ENCODE data around the gene YIF1B.
"Not testable (repeated sequence)": the region's sequence is repeated elsewhere in the genome, so short reads cannot be mapped to it uniquely, and the experiment has no call there.

The YIF1B gene

DNA sequence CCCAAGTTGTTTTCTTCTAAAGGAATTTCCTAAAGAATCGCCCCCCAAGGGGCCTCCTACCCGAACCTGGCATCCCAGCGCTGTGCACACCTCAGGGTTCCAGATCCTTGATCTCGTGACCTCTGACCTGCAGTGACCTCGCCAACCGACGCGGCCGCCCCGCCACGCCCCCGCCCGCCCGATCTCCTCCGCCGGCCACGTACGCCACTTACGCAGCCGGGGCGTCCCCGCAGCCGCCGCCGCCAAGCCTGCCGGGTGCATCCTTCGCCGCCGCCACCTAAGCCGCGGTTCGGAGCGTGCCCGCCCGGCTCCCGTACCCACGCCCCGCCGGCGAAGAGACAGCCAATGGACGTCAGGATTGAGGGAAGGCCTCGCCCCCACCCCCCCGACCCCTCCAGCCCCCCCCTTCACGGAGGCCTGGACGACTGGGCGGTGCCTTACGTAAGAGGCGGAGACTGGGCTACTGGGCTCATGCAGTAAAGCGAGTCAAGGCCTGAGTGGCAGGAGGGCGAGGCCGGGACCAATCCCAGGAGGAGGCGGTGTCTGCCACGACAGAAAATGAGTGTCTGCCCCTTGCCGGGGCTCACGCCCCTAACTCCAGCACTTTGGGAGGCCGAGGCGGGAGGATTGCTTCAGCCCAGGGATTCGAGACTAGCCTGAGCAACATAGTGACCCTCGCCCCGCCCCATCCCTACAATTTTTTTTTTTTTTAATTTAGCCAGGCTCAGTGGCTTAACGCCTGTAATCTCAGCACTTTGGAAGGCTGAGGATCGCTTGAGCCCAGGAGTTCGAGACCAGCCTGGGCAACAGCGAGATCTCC lies at the start of gene YIF1B:
Gene YIF1B (minus strand): TSS at position 291 of the 820 bp plus-strand sequence. CDS start 30 bp downstream, at position 261.
- peak; percentile 100 for DNase-seq (ENCODE audit: low spot score)

GRCh38 chr19:38362946-38363688 lies 47.4 kb upstream of the YIF1B start:
- H3K4me3 ChIP-seq; H3K27ac ChIP-seq; DNase-seq (ENCODE audit: low spot score): not testable (repeated sequence)

More for the DNA sequence above, at the start of gene YIF1B:
- Histone ChIP-seq H3K27ac (peak within 1 kb of the TSS; percentile 71 to 90), H3K4me3 (peak within 1 kb of the TSS; percentile 76)
- TF ChIP-seq, protein P1, sequence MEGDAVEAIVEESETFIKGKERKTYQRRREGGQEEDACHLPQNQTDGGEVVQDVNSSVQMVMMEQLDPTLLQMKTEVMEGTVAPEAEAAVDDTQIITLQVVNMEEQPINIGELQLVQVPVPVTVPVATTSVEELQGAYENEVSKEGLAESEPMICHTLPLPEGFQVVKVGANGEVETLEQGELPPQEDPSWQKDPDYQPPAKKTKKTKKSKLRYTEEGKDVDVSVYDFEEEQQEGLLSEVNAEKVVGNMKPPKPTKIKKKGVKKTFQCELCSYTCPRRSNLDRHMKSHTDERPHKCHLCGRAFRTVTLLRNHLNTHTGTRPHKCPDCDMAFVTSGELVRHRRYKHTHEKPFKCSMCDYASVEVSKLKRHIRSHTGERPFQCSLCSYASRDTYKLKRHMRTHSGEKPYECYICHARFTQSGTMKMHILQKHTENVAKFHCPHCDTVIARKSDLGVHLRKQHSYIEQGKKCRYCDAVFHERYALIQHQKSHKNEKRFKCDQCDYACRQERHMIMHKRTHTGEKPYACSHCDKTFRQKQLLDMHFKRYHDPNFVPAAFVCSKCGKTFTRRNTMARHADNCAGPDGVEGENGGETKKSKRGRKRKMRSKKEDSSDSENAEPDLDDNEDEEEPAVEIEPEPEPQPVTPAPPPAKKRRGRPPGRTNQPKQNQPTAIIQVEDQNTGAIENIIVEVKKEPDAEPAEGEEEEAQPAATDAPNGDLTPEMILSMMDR (IDR thresholded peaks at IDR 0.05): no peak

- TF ChIP-seq, protein P1 (IDR thresholded peaks at IDR 0.05): no peak
Observed at GRCh38 chr19:38362076-38362945, 46.6 kb upstream of the YIF1B start.

DNA sequence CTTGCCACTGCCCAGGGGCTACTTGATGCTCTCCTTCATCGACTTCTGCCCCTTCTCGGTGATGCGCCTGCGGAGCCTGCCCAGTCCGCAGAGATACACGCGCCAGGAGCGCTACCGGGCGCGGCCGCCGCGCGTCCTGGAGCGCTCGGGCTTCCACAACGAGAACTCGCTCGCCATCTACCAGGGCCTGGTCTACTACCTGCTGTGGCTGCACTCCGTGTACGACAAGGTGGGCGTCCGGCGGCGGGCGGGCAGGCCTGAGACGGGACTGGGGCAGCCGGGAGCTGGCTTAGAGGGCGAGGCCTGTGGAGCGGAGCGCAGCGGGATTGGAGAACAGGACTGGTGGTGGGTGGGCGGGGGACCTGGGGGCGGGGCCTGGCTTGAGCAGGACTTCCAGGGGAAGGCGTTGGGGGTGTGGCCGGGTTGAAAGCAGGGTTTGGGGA lies 45.9 kb upstream of the YIF1B start:
- H3K4me3 ChIP-seq: peak overlapping the region; percentile 79
- peak overlapping the region in 1 of 2 donors; percentile 62 for H3K27ac ChIP-seq
- TF ChIP-seq, protein P1 (IDR thresholded peaks at IDR 0.05): no peak
- DNase-seq (ENCODE audit: low spot score): no peak

More at GRCh38 chr19:38362076-38362945, 46.6 kb upstream of the YIF1B start:
- Histone ChIP-seq H3K4me3 (peak overlapping the region; percentile 79), H3K27ac (peak overlapping the region in 1 of 2 donors; percentile 62)
- DNase-seq (ENCODE audit: low spot score): no peak

- H3K4me3 ChIP-seq: peak overlapping the region; percentile 79
- H3K27ac ChIP-seq: no peak overlapping the region
- DNase-seq (ENCODE audit: low spot score): no peak
- TF ChIP-seq, protein P1 (IDR thresholded peaks at IDR 0.05): no peak
Observed at GRCh38 chr19:38360839-38361631, 45.3 kb upstream of the YIF1B start.

- Histone ChIP-seq H3K4me3 (no peak overlapping the region), H3K27ac (no peak overlapping the region)
- TF ChIP-seq, protein P1 (IDR thresholded peaks at IDR 0.05): no peak
- DNase-seq (ENCODE audit: low spot score): no peak
Observed at GRCh38 chr19:38360351-38360750, 44.6 kb upstream of the YIF1B start.
